H1 (cell line): ENCODE results near the gene GID8. TPM values are rescaled to one million over a fixed set of nuclear protein-coding genes. Genes with fewer than 3 reads are reported as not detected.

ENCODE experiments used
- CTCF ChIA-PET: fragments of 300-600 bp; sonication (Branson Sonifier 250); formaldehyde crosslinking; loops from one replicate; lab custom pipeline; 2021; ENCODE audit not compliant: partially characterized antibody; lab: Charles Lee
- POLR2A ChIA-PET: fragments of 300-600 bp; sonication (Branson Sonifier 250); formaldehyde crosslinking; loops from one replicate; lab custom pipeline; 2021; ENCODE audit warnings: inconsistent platforms; ENCODE audit not compliant: partially characterized antibody; lab: Charles Lee
- DNase-seq, 2 experiments: peaks; one replicate each; pipeline versions ENCODE4 v3.0.0 to v3.0.0-alpha.2; 2010 to 2022; ENCODE audit warnings: low spot score in 2 of 2, low read depth in 1 of 2, mixed read lengths in 1 of 2
- FAIRE-seq: peaks from 2 replicates; lab custom pipeline; 2011; peaks lifted over from hg19 to GRCh38; lab: Jason Lieb, UNC
- H2AFZ ChIP-seq: 2 replicates; pipeline ENCODE4 v1.8.1; 2012; ENCODE audit warnings: low read length, inconsistent platforms
- H2AK5ac ChIP-seq: 2 replicates; pipeline ENCODE4 v1.6.1; 2013; ENCODE audit warnings: low read depth, low read length
- H2BK120ac ChIP-seq: replicated peaks from 2 replicates; pipeline ENCODE3; 2013; ENCODE audit warnings: low read depth, low read length, inconsistent platforms
- H2BK12ac ChIP-seq: 2 replicates; pipeline ENCODE4 v1.6.1; 2013; ENCODE audit warnings: low read depth, low read length
- H2BK15ac ChIP-seq: 2 replicates; pipeline ENCODE4 v1.6.1; 2013; ENCODE audit warnings: low read length
- H2BK20ac ChIP-seq: 2 replicates; pipeline ENCODE4 v1.6.1; 2013; ENCODE audit warnings: low read length
- H2BK5ac ChIP-seq: 2 replicates; pipeline ENCODE4 v1.6.1; 2013; ENCODE audit warnings: low read depth, low read length
- H3K14ac ChIP-seq: 2 replicates; pipeline ENCODE4 v1.6.1; 2013; ENCODE audit warnings: inconsistent platforms; ENCODE audit not compliant: insufficient read length
- H3K18ac ChIP-seq: 2 replicates; pipeline ENCODE4 v1.6.1; 2013; ENCODE audit warnings: low read length; ENCODE audit errors: extremely low read depth
- H3K23ac ChIP-seq: 2 replicates; pipeline ENCODE4 v1.6.1; 2013; ENCODE audit warnings: inconsistent platforms; ENCODE audit not compliant: insufficient read length
- H3K23me2 ChIP-seq: 2 replicates; pipeline ENCODE4 v1.6.1; 2013; ENCODE audit warnings: low read depth, low read length
- H3K27ac ChIP-seq: 2 replicates; pipeline ENCODE4 v1.6.1; 2011; ENCODE audit warnings: low read depth, low read length, inconsistent platforms
- H3K27me3 ChIP-seq, 4 experiments: replicated peaks in 1 of 4; 1 replicate in 1 of 4; 2 replicates in 3 of 4; pipeline versions ENCODE4 v1.6.1 to v1.8.1; 2011 to 2013; ENCODE audit warnings: low read length in 3 of 4, mild to moderate bottlenecking in 3 of 4, inconsistent platforms in 2 of 4, mixed read lengths in 2 of 4, moderate library complexity in 1 of 4; ENCODE audit not compliant: control insufficient read depth in 3 of 4, insufficient read depth in 3 of 4; ENCODE audit errors: extremely low read depth in 1 of 4
- H3K36me3 ChIP-seq, 4 experiments: 2 replicates each; pipeline versions ENCODE4 v1.6.1 to v1.8.1; 2011 to 2013; ENCODE audit warnings: mild to moderate bottlenecking in 4 of 4, low read length in 3 of 4, moderate library complexity in 2 of 4, control low read depth in 1 of 4, inconsistent platforms in 1 of 4; ENCODE audit not compliant: insufficient read depth in 4 of 4, control insufficient read depth in 2 of 4
- H3K4ac ChIP-seq: replicated peaks from 2 replicates; pipeline ENCODE3; 2013; ENCODE audit warnings: low read length, low read depth, mixed read lengths, inconsistent platforms; ENCODE audit not compliant: insufficient read length
- H3K4me1 ChIP-seq, 4 experiments: replicated peaks in 1 of 4; 1 replicate in 1 of 4; 2 replicates in 3 of 4; pipeline versions ENCODE4 v1.6.1 to v1.8.1; 2011 to 2013; ENCODE audit warnings: low read length in 3 of 4, inconsistent platforms in 2 of 4, mixed read lengths in 1 of 4; ENCODE audit not compliant: insufficient read depth in 4 of 4, control insufficient read depth in 3 of 4
- H3K4me2 ChIP-seq, 2 experiments: 2 replicates each; pipeline versions ENCODE4 v1.6.1 to v1.8.1; 2011 to 2013; ENCODE audit warnings: low read depth in 2 of 2, low read length in 2 of 2, control low read depth in 1 of 2, inconsistent platforms in 1 of 2, mild to moderate bottlenecking in 1 of 2; ENCODE audit not compliant: insufficient read depth in 1 of 2
- H3K4me3 ChIP-seq, 4 experiments: fragments of 200-600, 300-600 bp in 1 of 4; sonication (generic), shearing (Covaris generic), sonication (Bioruptor Twin) in 1 of 4; 2 replicates each; pipeline versions ENCODE4 v1.5.1 to v1.8.1; 2011 to 2016; ENCODE audit warnings: low read length in 4 of 4, low read depth in 3 of 4, control low read depth in 2 of 4, inconsistent platforms in 2 of 4, mild to moderate bottlenecking in 2 of 4, mixed read lengths in 1 of 4, moderate library complexity in 1 of 4; ENCODE audit not compliant: insufficient read depth in 2 of 4; ENCODE audit errors: extremely low read depth in 1 of 4
- H3K56ac ChIP-seq: replicated peaks from 2 replicates; pipeline ENCODE3; 2013; ENCODE audit warnings: low read depth, mild to moderate bottlenecking, mixed read lengths, low read length, inconsistent platforms; ENCODE audit not compliant: insufficient read length
- H3K79me1 ChIP-seq: 2 replicates; pipeline ENCODE4 v1.6.1; 2013; ENCODE audit warnings: low read depth, low read length, control low read depth
- H3K79me2 ChIP-seq, 2 experiments: 2 replicates each; pipeline versions ENCODE4 v1.6.1 to v1.8.1; 2012 to 2013; ENCODE audit warnings: low read length in 2 of 2, mild to moderate bottlenecking in 2 of 2, inconsistent platforms in 1 of 2; ENCODE audit not compliant: insufficient read depth in 2 of 2, control insufficient read depth in 1 of 2
- H3K9ac ChIP-seq, 4 experiments: replicated peaks in 1 of 4; 1 replicate in 1 of 4; 2 replicates in 3 of 4; pipeline versions ENCODE4 v1.6.1 to v1.8.1; 2011 to 2013; ENCODE audit warnings: low read depth in 3 of 4, low read length in 3 of 4, control low read depth in 2 of 4, mild to moderate bottlenecking in 2 of 4, moderate library complexity in 2 of 4, inconsistent platforms in 1 of 4; ENCODE audit errors: extremely low read depth in 1 of 4
- H3K9me3 ChIP-seq, 2 experiments: 2 replicates each; pipeline versions ENCODE4 v1.6.1 to v1.8.1; 2012 to 2013; ENCODE audit warnings: mild to moderate bottlenecking in 2 of 2, moderate library complexity in 2 of 2, control low read depth in 1 of 2, inconsistent platforms in 1 of 2, low read depth in 1 of 2, low read length in 1 of 2, mixed read lengths in 1 of 2; ENCODE audit not compliant: insufficient read depth in 2 of 2
- H4K20me1 ChIP-seq, 2 experiments: replicated peaks in 1 of 2; 2 replicates each; pipeline versions ENCODE3 to v1.8.1; 2011 to 2013; ENCODE audit warnings: inconsistent platforms in 2 of 2, low read length in 2 of 2, mild to moderate bottlenecking in 1 of 2; ENCODE audit not compliant: insufficient read depth in 2 of 2, control insufficient read depth in 1 of 2
- H4K5ac ChIP-seq: 2 replicates; pipeline ENCODE4 v1.6.1; 2013; ENCODE audit warnings: low read length, low read depth, mixed read lengths, inconsistent platforms; ENCODE audit not compliant: insufficient read length
- H4K8ac ChIP-seq: 2 replicates; pipeline ENCODE4 v1.8.0; 2013; ENCODE audit warnings: mild to moderate bottlenecking, moderate library complexity, low read length, inconsistent platforms; ENCODE audit not compliant: insufficient read depth; ENCODE audit errors: extremely low read depth
- H4K91ac ChIP-seq: replicated peaks from 2 replicates; pipeline ENCODE3; 2013; ENCODE audit warnings: low read length, mixed read lengths, inconsistent platforms; ENCODE audit not compliant: insufficient read length
- CHD2 ChIP-seq: IDR thresholded peaks from 2 replicates; pipeline ENCODE4 v1.6.1; 2012; ENCODE audit warnings: low read length, improper control_type of control experiment
- EZH2 ChIP-seq: fragments of 200-600 bp; sonication (generic); IDR thresholded peaks from 2 replicates; pipeline ENCODE4 v1.7.1; 2012; ENCODE audit warnings: low read depth, mild to moderate bottlenecking, moderate library complexity, low read length, inconsistent platforms; ENCODE audit not compliant: severe bottlenecking
- GABPA ChIP-seq: IDR thresholded peaks from 2 replicates; pipeline ENCODE4 v1.6.1; 2011; ENCODE audit warnings: mild to moderate bottlenecking, low read length, moderate library complexity, borderline replicate concordance; ENCODE audit not compliant: insufficient read depth
- HDAC6 ChIP-seq: IDR thresholded peaks from one replicate; pipeline ENCODE4 v1.7.1; 2012; ENCODE audit warnings: low read depth, mild to moderate bottlenecking, inconsistent platforms, low read length, moderate library complexity
- KDM1A ChIP-seq: fragments of 200-600, 300-600 bp; sonication (generic); IDR thresholded peaks from 2 replicates; pipeline ENCODE4 v1.7.1; 2016; ENCODE audit warnings: mild to moderate bottlenecking, low read length, borderline replicate concordance
- KDM4A ChIP-seq: IDR thresholded peaks from one replicate; pipeline ENCODE4 v1.7.1; 2012; ENCODE audit warnings: low read depth, mild to moderate bottlenecking, moderate library complexity, low read length, inconsistent platforms; ENCODE audit not compliant: severe bottlenecking
- MAFK ChIP-seq: IDR thresholded peaks from 2 replicates; pipeline ENCODE4 v1.6.1; 2012; ENCODE audit warnings: low read depth, mild to moderate bottlenecking, improper control_type of control experiment, low read length
- NRF1 ChIP-seq: IDR thresholded peaks from 2 replicates; pipeline ENCODE4 v1.6.1; 2011; ENCODE audit warnings: mild to moderate bottlenecking, low read depth, low read length, improper control_type of control experiment
- SP2 ChIP-seq: IDR thresholded peaks from 2 replicates; pipeline ENCODE4 v1.6.1; 2012; ENCODE audit warnings: mild to moderate bottlenecking, low read length, inconsistent platforms
- TCF12 ChIP-seq: IDR thresholded peaks from 2 replicates; pipeline ENCODE4 v1.6.1; 2011; ENCODE audit warnings: low read depth, mild to moderate bottlenecking, low read length
- WGBS, 2 experiments: shearing (Covaris generic) in 1 of 2; methylation state at CpG; one replicate each; pipeline versions ENCODE4 v1.1.6 to v1.1.7; 2013 to 2015; ENCODE audit warnings: low lambda C conversion rate in 2 of 2, mixed read lengths in 2 of 2, inconsistent platforms in 1 of 2, low coverage in 1 of 2, missing lambda C conversion rate in 1 of 2; ENCODE audit not compliant: insufficient replicate concordance in 2 of 2, insufficient coverage in 1 of 2, insufficient read length in 1 of 2; ENCODE audit errors: extremely low coverage in 1 of 2, missing lambda C conversion rate in 1 of 2; 5-methylcytosine and 5-hydroxymethylcytosine counted together
- polyA plus RNA-seq, 7 experiments: library from polyadenylated mRNA; depleted of rRNA in 3 of 7; stranded (reverse) in 5 of 7; unstranded in 2 of 7; fragments of >200 nt in 5 of 7; fragments of 200-250 nt in 2 of 7; gene quantifications; 1 replicate in 5 of 7; 2 replicates in 1 of 7; 4 replicates in 1 of 7; pipeline versions ENCODE4 v1.2.1 to v1.2.3, GENCODE V29; 2011 to 2013; ENCODE audit warnings: missing spikeins in 2 of 7, mixed read lengths in 2 of 7
- total RNA-seq: library from RNA; stranded (reverse); fragmentation: NEBNext Ultra II Directional; extraction: Animal tissue kit (Norgen Biotek cat#: 25700); gene quantifications from 2 replicates; pipeline ENCODE4 v1.2.1, GENCODE V29; 2021
- TF ChIP-seq, protein P1 (sequence below): IDR thresholded peaks from 2 replicates; pipeline ENCODE4 v1.6.1; 2012; ENCODE audit warnings: inconsistent platforms
- TF ChIP-seq, protein P2 (sequence below): IDR thresholded peaks from 2 replicates; pipeline ENCODE4 v1.6.1; 2011; ENCODE audit warnings: low read length, improper control_type of control experiment

The GID8 gene
- total and polyA plus RNA-seq, 2 of the 8 experiments (the other 6 are each of a cell fraction or from before 2014, with no cell fraction given) = 39.7 to 72.9 TPM

DNA sequence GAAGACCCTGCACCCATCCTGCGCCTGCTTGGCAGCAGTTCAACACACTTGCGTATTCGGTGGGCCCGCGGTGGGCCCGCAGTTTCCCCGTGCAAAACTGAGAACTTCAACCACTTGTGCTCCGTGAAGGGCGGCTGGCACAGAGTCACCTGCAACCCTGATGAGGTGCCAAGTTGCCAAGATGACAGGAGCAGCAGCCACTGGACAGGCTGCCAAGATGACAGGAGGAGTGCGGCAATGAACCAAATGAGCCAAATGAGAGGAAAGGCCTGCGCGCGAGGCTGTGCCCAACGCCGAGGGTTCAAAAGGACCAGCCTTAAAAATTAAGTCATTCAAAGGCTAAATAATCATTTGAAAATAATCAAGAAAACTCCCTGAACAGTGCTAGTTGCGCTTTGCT lies 31.7 kb upstream of the GID8 start:
- Histone ChIP-seq H3K18ac (no peak overlapping the region), H3K56ac (no peak overlapping the region)
- TF ChIP-seq MAFK (no peak), CHD2 (no peak), EZH2 (no peak), KDM4A (no peak), HDAC6 (no peak), GABPA (no peak), KDM1A (no peak), TCF12 (no peak), NRF1 (no peak), SP2 (no peak)
- TF ChIP-seq, protein P1, sequence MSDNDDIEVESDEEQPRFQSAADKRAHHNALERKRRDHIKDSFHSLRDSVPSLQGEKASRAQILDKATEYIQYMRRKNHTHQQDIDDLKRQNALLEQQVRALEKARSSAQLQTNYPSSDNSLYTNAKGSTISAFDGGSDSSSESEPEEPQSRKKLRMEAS = no peak
- TF ChIP-seq, protein P2, sequence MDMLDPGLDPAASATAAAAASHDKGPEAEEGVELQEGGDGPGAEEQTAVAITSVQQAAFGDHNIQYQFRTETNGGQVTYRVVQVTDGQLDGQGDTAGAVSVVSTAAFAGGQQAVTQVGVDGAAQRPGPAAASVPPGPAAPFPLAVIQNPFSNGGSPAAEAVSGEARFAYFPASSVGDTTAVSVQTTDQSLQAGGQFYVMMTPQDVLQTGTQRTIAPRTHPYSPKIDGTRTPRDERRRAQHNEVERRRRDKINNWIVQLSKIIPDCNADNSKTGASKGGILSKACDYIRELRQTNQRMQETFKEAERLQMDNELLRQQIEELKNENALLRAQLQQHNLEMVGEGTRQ = no peak
- TF ChIP-seq, all 59 proteins: peak for 0
- H4K20me1 ChIP-seq = peaks cover 18 to 42% of the 10 kb centered on the region in 2 experiments
- H2BK15ac ChIP-seq = no peak overlapping the region
- peaks cover 53 to 89% (median 78%) of the 10 kb centered on the region in 4 experiments for H3K36me3 ChIP-seq
- H3K27ac ChIP-seq = no peak overlapping the region
- no peak overlapping the region for H2BK5ac ChIP-seq
- H3K4ac ChIP-seq = no peak overlapping the region
- peaks cover 0 to 37% of the 10 kb centered on the region in 2 experiments for H3K79me2 ChIP-seq
- no peak overlapping the region for H3K14ac ChIP-seq
- no peak overlapping the region for H4K5ac ChIP-seq
- no peak overlapping the region for H2BK12ac ChIP-seq
- no peak overlapping the region for H3K4me3 ChIP-seq
- H3K23ac ChIP-seq = no peak overlapping the region
- H3K9ac ChIP-seq = no peak overlapping the region
- H3K4me1 ChIP-seq = no peaks in the 10 kb centered on the region; a peak in 2 of 7 replicates
- ChIA-PET CTCF (interaction anchor here (0.9 to 3.0 kb wide), 5 partner anchors 8 to 64 kb away, joined by 3 to 16 read pairs (median 10); no protein-coding TSS in a partner anchor), POLR2A (interaction anchor here (1.9 to 13.6 kb wide), 2 partner anchors 12 to 19 kb away, joined by 14 to 156 read pairs; partner anchors contain the start of gene DIDO1)
- H2AK5ac ChIP-seq = no peak overlapping the region
- no peak overlapping the region for H2AFZ ChIP-seq
- no peaks in the 10 kb centered on the region for H3K9me3 ChIP-seq
- H2BK20ac ChIP-seq = no peak overlapping the region
- no peak overlapping the region for H2BK120ac ChIP-seq
- FAIRE-seq (no peak), DNase-seq (no peak)
- H3K23me2 ChIP-seq = no peaks in the 10 kb centered on the region
- 90% methylated on average over 16 of the region's 16 CpGs; no CpG with 5 or more reads in 1 of the 2 experiments for WGBS, 2 experiments
- no peak overlapping the region for H4K8ac ChIP-seq
- no peaks in the 10 kb centered on the region for H3K27me3 ChIP-seq
- no peak overlapping the region for H3K4me2 ChIP-seq
- peaks cover 24% of the 10 kb centered on the region for H3K79me1 ChIP-seq
- H4K91ac ChIP-seq = no peak overlapping the region
